RCC 7860 (cell line): ENCODE measurements around the gene CCDC85C.

Source experiments
- DNase-seq: peaks from one replicate; pipeline ENCODE4 v3.0.0-alpha.2; 2015; ENCODE audit warnings: low spot score
- FAIRE-seq: peaks from 2 replicates; lab custom pipeline; 2012; peaks lifted over from hg19 to GRCh38; lab: Jason Lieb, UNC

Gene CCDC85C

GRCh38 chr14:99462210-99462609, 141.8 kb downstream of the CCDC85C start:
- FAIRE-seq: no peak
- DNase-seq: no peak

DNA sequence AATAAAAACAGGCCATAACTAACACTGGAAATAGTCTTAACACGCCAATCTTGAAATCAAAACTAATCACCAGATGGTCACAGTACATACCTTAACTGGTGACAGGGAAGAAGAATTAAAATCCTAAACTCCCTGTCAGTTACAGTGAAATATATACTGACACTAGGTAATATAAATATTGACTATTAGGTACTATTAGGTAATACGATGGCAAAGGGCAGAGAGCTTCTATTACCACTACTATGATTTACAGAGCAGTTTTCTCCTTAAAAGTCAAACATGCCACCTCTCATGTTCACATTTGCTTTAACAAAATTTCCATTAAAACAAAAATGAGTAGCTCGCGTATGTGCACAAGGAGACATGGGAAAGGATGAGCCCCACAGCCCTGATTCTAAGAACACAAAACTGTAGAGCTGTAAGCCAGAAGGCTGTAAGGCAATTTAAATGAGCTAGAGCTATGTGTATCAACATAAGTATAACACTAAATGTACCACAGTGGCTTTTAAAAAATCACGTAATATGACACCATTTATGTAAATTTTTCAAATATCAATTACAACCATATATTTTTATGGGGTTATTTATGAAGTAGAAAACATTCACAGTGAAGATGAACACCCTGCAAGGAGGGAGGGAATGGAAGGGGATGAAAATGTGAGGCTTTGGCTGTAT, 142.5 kb downstream of the CCDC85C start:
- no peak for DNase-seq
- no peak for FAIRE-seq

GRCh38 chr14:99460793-99461192, 143.2 kb downstream of the CCDC85C start:
- no peak for FAIRE-seq
- DNase-seq: no peak

DNA sequence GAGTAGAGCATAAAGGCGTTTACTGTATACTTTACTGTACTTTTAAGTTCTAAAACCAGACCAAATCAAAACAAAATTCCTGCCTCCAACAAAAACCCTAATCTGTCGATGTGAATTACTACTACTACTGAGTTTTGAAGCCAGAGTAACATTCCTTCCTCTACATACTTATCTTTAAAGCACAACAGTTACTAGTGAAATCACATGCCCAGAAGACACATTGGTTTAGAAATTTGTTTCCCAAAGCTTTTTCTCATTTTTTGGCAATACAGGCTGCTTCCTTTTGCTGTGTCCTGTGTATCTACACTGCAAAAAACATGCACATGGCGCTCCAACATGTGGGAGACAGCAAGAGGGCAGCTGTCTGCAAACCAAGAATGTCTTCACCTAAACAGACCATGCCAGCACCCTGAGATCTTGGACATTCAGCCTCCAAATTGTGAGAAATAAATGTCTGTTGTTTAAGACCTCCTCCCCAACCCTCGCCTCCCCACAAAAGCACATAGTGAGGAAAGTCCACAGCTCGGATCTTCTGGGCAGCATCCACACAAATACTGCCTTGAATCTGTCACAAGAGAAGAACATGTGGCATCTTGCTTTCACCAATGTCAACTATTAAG, 144.4 kb downstream of the CCDC85C start:
- no peak for FAIRE-seq
- no peak for DNase-seq

DNA sequence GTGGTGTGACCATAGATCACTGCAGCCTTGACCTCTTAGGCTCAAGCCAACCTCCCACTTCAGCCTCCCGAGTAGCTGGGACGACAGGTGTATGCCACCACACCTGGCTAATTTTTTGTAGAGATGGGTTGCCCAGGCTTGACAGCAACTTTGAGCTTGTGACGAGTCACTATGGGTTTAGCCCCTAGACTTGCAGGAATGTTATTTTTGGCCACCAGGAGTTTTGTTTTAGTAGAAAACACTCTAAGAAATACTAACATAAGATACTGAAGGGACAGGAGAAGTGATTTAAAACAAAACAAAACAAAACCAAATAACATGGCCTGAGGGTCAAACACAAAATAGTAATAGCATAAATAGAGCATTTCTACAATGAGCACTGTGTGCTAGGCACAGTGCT, 149.8 kb downstream of the CCDC85C start:
- no peak for FAIRE-seq
- DNase-seq: no peak

GRCh38 chr14:99452968-99453367, 151.0 kb downstream of the CCDC85C start:
- FAIRE-seq (no peak), DNase-seq (no peak)

GRCh38 chr14:99451234-99451633, 152.8 kb downstream of the CCDC85C start:
- FAIRE-seq (no peak), DNase-seq (no peak)

DNA sequence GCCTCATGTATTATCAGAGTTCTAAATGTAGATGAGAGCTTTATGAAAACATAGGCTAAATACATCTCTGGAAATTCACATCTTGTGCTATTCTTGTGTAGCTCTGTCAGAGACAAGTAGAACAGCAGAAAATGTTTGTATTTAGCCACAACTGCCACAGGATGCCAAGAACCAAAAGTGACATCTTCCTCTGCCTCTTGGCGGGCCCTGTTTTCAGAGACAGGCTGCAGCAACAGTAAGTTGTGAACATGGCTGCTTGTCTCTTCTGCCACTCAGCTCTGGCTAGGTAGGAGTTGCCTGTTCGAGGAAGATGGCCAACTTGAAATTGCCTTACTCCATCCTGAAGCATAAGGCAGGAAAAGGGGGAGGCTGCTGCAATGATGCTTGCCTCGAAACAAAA, 153.7 kb downstream of the CCDC85C start:
- no peak for FAIRE-seq
- no peak for DNase-seq
